ENCODE data around the gene CD28.

CD28 gene

DNA sequence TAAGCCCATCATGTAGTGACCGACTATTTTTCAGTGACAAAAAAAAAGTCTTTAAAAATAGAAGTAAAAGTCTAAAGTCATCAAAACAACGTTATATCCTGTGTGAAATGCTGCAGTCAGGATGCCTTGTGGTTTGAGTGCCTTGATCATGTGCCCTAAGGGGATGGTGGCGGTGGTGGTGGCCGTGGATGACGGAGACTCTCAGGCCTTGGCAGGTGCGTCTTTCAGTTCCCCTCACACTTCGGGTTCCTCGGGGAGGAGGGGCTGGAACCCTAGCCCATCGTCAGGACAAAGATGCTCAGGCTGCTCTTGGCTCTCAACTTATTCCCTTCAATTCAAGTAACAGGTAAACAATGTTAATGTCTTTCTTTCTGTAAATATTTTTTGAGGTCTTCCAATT is at the start of gene CD28:
TSS of gene CD28 (plus strand) at position 237 of the 400 bp plus-strand sequence. CDS start at position 295, 58 bp downstream.
- no peak for DNase-seq

DNA sequence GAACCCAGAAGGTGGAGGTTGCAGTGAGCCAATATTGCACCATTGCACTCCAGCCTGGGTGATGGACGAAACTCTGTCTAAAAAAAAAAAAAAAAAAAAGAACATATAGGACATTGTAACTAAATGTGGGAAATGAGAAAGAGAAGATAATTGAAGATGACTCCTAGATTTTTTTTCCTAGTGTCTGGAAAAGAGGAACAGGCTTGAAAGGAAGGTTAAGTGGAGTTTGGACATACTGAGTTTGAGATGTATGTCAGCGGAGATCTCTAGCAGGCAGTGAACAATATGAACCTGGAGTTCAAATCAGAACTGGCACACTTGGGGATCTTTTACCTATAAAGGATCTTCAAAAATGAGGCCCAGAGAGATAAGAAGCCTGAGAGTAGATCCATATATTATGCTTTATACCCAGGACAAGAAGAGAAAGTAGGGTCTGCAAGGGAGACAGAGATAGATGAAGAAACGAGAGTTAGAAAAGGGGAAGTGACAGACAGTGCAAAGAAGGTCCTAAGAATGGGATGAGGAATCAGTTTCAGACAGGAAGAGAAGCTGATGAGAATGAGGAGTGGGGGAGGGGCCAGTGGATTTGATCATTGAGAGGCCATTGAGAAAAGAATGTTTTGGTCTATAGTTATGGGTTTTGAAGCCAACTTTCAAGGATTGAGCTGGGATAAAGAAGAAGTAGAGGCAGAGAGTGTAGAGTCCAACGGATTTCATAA is 46.9 kb upstream of the CD28 start:
- no peak for DNase-seq

- DNase-seq, result no peak
These were observed 46.0 kb upstream of the CD28 start for GRCh38 chr2:203660465-203660864.

- DNase-seq, result no peak
These were observed 45.0 kb upstream of the CD28 start for GRCh38 chr2:203661279-203661908.

GRCh38 chr2:203662487-203662886 is 44.0 kb upstream of the CD28 start:
- no peak for DNase-seq

DNA sequence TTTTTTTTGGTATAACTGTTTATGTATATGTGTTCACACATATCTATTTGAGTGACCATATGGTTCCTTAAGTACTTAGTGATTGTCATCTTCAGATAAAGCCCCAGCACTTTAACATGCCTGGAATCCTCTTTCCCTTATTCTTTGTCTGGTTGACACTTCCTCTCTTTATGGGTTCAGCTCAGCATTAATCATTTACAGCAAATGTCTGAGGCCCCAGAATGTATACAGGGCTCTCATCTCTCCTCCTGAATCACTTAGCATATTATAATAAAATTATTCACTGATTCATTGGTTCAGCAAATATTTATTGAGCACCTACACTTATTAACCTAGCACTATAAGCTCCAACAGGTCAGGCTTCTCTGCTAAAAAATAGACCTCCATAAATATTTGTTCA is 43.5 kb upstream of the CD28 start:
- DNase-seq, result no peak

DNA sequence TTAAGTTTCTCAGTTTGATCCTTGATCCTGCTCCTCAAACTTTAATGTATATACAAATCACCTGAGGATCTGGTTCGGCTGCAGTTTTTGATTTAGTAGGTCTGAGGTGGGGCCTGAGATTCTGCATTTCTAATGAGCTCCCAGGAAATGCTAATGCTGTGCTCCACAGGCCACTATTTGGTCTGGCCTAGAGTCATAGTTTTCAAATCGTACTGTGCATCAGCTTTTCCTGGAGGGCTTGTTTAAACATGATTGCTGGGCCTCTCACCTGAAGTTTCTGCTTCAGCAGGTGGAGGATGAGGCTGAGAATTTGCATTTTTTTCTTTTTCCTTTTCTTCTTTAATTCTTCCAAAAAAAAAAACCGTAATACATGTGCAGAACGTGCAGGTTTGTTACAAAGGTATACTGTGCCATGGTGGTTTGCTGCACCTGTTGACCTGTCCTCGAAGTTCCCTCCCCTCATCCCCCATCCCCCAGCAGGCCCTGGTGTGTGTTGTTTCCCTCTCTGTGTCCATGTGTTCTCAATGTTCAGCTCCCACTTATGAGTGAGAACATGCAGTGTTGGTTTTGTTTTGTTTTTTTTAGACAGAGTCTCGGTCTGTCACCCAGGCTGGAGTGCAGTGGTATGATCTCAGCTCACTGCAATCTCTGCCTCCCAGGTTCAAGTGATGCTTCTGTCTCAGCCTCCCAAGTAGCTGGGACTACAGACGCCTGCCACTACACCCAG is 42.2 kb upstream of the CD28 start:
- no peak for DNase-seq

GRCh38 chr2:203667838-203668237 is 38.6 kb upstream of the CD28 start:
- no peak for DNase-seq

- DNase-seq, result no peak
These were observed 36.6 kb upstream of the CD28 start for GRCh38 chr2:203669820-203670219.

DNA sequence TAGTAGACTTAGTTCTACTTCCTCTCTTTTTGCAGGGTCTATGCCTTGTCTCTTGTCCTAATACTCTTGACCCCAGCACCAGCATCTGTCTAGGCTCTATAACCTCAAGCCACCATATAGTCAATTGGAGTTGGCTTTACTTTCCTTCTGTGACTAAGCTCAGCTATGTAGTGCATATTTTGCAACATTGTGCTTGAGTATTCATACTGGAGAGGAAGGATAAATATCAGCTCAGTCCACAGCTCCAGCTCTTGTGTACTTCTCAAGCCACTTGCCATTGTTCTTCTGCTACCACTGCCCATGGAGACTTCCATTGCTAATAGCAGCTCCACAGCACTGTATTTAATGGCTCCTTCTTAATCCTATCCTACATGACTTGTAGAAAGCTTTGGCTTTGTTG is 35.5 kb upstream of the CD28 start:
- no peak for DNase-seq

GRCh38 chr2:203671876-203672275 is 34.6 kb upstream of the CD28 start:
- no peak for DNase-seq

GRCh38 chr2:203672856-203673255 is 33.6 kb upstream of the CD28 start:
- no peak for DNase-seq

DNA sequence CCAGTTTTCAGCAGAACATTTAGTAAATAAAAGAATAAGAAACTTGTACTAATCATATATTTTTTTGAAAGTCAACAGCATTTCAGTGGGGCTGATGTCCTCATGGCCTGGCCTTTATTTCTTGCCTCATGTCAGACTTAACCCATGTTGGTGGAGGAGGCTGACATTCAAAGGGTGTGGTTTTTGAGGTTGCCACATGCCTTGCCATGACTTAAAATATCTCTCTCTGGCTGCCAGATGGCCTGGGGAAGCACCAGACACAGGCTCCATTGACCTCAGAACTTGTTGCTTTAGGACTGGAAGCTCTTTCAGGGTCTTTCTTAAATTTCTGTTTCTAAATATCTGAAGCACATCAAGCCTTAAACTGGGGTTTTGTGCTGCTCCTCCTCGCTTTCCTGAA is 32.5 kb upstream of the CD28 start:
- DNase-seq, result no peak

GRCh38 chr2:203675086-203675485 is 31.4 kb upstream of the CD28 start:
- no peak for DNase-seq

- DNase-seq, result no peak
These were observed 27.5 kb upstream of the CD28 start for GRCh38 chr2:203678971-203679370.

DNA sequence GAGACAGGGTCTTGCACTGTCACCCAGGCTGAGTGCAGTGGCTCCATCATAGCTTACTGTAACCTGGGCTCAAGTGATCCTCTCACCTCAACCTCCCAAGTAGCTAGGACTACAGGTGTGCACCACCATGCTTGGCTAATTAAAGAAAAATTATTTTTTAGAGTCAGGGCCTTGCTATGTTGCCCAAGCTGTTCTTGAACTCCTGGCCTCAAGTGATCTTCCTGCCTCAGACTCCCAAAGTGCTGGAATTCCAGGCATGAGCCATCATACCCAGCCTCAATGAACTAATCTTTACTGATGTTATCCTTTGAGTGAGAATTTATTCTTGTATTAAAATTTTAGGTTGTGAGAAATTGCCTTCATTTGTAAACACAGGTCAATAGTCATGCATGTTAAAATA is 27.0 kb upstream of the CD28 start:
- no peak for DNase-seq

DNA sequence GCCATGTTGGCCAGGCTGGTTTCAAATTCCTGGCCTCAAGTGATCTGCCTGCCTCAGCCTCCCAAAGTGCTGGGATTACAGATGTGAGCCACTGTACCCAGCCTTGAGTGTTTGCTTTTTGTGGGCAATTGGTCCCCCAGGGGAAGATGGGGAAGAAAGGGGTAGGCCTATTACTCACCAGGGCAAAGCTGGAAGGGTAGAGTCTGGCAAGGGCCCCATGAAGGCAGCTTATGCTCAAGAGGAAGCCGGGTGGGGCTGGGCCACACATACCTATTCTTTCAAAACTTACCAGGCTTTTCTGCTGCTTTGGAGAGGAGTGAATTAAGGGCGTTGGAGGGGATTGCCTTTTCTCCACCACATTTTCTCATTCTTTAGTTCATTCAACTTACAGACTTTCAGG is 24.5 kb upstream of the CD28 start:
- no peak for DNase-seq

GRCh38 chr2:203682688-203683130 is 23.7 kb upstream of the CD28 start:
- no peak for DNase-seq

DNA sequence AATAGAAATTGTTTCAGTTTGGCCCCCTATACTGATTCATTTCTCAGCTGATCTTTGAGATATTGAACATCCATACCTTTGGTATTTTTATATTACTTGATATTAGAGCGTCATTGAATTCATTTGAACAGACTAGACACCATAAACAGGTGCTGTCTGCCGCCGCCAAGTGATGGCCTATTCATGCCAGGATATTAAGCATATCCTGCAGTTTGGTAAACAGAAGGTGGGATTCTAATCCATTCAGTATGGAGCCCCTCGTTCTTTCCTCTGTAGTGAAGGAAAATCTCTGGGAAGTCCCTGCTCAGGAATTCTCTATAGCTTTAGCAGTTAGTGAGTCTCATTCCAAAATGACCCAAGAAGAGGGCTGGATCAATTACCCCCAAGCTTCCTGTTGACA is 23.0 kb upstream of the CD28 start:
- DNase-seq, result no peak

- no peak for DNase-seq
These were observed 22.4 kb upstream of the CD28 start for GRCh38 chr2:203683932-203684556.

DNA sequence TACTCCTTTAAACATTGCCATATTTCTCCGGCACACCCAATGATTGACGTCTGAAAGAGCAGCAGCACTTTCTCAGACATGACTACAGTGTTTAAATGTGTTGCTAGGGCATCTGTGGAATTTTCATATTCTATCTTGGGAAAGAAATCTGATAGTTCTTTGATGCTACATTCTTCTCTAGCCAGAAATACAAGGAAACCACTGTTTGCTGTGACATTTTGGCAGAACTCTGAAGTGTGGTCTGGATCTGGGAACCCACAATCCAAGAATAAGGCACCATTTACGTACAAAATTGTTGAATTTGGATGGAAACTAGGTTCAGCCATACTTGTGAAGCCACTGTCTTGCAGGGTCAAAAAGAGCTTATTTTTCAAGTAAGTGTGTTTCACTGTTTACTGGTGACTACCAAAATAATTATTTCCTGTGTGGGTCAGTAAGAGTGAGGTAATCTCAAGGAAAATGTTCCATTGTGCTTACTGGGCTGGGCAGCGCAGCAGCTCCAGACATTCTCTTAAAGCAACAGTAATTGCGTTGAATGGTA is 21.3 kb upstream of the CD28 start:
- DNase-seq, result no peak

- DNase-seq, result no peak
These were observed 20.5 kb upstream of the CD28 start for GRCh38 chr2:203685789-203686420.

DNA sequence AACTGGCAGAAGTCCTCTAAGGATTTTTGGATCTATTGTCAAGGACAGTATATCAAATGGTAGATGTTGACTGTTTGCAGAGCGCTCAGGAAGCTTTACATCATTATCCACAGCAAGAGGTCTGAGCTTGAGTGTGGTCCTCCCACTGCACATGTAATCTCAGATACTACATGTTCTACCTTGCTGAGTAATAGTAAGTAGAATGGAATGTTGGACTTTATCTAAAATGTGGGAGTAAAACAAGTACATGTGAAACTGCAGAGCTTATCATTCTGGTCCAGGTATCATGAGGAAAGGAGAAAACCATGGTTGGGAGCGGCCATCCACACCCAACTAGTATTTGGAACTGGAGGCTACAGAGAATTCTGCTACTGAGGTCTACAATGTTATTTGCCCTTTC is 19.3 kb upstream of the CD28 start:
- no peak for DNase-seq

Data from NCI-H1092 (cell line).